PFSK-1 (cell line): ENCODE results near the gene ANKRD60.

Source experiments
- FOXP2 ChIP-seq: optimal IDR thresholded peaks from 2 replicates; pipeline ENCODE3; 2011; ENCODE audit warnings: borderline replicate concordance, control low read depth, inconsistent platforms; ENCODE audit not compliant: insufficient read depth; ENCODE audit errors: extremely low read length, extremely low read depth
- POLR2AphosphoS5 ChIP-seq: IDR thresholded peaks from 2 replicates; pipeline ENCODE4 v1.6.1; 2012; ENCODE audit warnings: low read depth, mild to moderate bottlenecking, control low read depth, low read length, moderate library complexity
- SIN3A ChIP-seq: IDR thresholded peaks from 2 replicates; pipeline ENCODE4 v1.6.1; 2012; ENCODE audit warnings: mild to moderate bottlenecking, low read length, moderate library complexity, borderline replicate concordance; ENCODE audit not compliant: insufficient read depth
- TAF1 ChIP-seq: IDR thresholded peaks from 2 replicates; pipeline ENCODE4 v1.6.1; 2012; ENCODE audit warnings: low read length, control low read depth, borderline replicate concordance; ENCODE audit not compliant: insufficient read depth
- TF ChIP-seq, protein P1 (sequence below), 2 experiments: IDR thresholded peaks; 2 replicates each; pipeline versions ENCODE4 v1.6.1 to v1.8.0; 2011 to 2012; ENCODE audit warnings: low read depth in 2 of 2, low read length in 2 of 2, control low read depth in 1 of 2, inconsistent platforms in 1 of 2, mild to moderate bottlenecking in 1 of 2, moderate library complexity in 1 of 2; ENCODE audit not compliant: insufficient read depth in 1 of 2

DNA sequence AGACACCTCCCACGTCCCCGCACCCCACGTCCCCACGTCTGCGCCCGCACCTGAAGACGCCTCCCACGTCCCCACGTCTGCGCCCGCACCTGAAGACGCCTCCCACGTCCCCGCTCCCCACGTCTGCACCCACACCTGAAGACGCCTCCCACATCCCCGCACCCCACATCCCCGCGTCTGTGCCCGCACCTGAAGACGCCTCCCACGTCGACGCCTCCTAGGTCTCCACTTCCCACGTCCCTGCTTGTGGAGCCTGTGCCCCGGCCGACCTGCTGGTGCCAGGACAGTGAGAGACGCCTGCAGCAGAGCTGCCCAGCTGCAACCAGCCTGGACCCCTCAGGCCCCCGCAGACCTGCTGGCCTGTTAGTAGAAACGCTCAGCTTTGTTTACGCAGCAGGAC is 22.6 kb downstream of the ANKRD60 start:
- TF ChIP-seq, protein P1, sequence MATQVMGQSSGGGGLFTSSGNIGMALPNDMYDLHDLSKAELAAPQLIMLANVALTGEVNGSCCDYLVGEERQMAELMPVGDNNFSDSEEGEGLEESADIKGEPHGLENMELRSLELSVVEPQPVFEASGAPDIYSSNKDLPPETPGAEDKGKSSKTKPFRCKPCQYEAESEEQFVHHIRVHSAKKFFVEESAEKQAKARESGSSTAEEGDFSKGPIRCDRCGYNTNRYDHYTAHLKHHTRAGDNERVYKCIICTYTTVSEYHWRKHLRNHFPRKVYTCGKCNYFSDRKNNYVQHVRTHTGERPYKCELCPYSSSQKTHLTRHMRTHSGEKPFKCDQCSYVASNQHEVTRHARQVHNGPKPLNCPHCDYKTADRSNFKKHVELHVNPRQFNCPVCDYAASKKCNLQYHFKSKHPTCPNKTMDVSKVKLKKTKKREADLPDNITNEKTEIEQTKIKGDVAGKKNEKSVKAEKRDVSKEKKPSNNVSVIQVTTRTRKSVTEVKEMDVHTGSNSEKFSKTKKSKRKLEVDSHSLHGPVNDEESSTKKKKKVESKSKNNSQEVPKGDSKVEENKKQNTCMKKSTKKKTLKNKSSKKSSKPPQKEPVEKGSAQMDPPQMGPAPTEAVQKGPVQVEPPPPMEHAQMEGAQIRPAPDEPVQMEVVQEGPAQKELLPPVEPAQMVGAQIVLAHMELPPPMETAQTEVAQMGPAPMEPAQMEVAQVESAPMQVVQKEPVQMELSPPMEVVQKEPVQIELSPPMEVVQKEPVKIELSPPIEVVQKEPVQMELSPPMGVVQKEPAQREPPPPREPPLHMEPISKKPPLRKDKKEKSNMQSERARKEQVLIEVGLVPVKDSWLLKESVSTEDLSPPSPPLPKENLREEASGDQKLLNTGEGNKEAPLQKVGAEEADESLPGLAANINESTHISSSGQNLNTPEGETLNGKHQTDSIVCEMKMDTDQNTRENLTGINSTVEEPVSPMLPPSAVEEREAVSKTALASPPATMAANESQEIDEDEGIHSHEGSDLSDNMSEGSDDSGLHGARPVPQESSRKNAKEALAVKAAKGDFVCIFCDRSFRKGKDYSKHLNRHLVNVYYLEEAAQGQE (IDR thresholded peaks at IDR 0.05; ENCODE audit: insufficient read depth in 1 of 2, low read depth in 2 of 2, low read length in 2 of 2), result no peak
- no peak for TF ChIP-seq TAF1
- TF ChIP-seq POLR2AphosphoS5, result no peak
- TF ChIP-seq SIN3A, result no peak
- TF ChIP-seq FOXP2, result no peak
